ENCODE data around the gene MARK2. TPM values are rescaled to one million over a fixed set of nuclear protein-coding genes. Genes with fewer than 3 reads are reported as not detected.
"Not testable (repeated sequence)": the region's sequence is repeated elsewhere in the genome, so short reads cannot be mapped to it uniquely, and the experiment has no call there.

MARK2 gene
- polyA plus RNA-seq (ENCODE audit: insufficient read length): 38.0 TPM
- long read RNA-seq, donor 1, partial matches to known transcripts: 36 of 38 reads
- long read RNA-seq, donor 1, other reads (novel, unspliced or antisense): 0 of 38 reads
- long read RNA-seq, donor 2, partial matches to known transcripts: 0 of 1 reads
- long read RNA-seq, donor 2, other reads (novel, unspliced or antisense): 0 of 1 reads
- long read RNA-seq, donor 3, partial matches to known transcripts: 7 of 8 reads
- long read RNA-seq, donor 3, other reads (novel, unspliced or antisense): 0 of 8 reads
- long read RNA-seq, donor 4, partial matches to known transcripts: 7 of 7 reads
- long read RNA-seq, donor 4, other reads (novel, unspliced or antisense): 0 of 7 reads
- long read RNA-seq, donor 5, partial matches to known transcripts: 6 of 9 reads
- long read RNA-seq, donor 5, other reads (novel, unspliced or antisense): 0 of 9 reads
- long read RNA-seq, donor 6, partial matches to known transcripts: 10 of 10 reads
- long read RNA-seq, donor 6, other reads (novel, unspliced or antisense): 0 of 10 reads
- long read RNA-seq, donor 7, partial matches to known transcripts: 16 of 16 reads
- long read RNA-seq, donor 7, other reads (novel, unspliced or antisense): 0 of 16 reads
- long read RNA-seq, donor 8, partial matches to known transcripts: 6 of 7 reads
- long read RNA-seq, donor 8, other reads (novel, unspliced or antisense): 0 of 7 reads

DNA sequence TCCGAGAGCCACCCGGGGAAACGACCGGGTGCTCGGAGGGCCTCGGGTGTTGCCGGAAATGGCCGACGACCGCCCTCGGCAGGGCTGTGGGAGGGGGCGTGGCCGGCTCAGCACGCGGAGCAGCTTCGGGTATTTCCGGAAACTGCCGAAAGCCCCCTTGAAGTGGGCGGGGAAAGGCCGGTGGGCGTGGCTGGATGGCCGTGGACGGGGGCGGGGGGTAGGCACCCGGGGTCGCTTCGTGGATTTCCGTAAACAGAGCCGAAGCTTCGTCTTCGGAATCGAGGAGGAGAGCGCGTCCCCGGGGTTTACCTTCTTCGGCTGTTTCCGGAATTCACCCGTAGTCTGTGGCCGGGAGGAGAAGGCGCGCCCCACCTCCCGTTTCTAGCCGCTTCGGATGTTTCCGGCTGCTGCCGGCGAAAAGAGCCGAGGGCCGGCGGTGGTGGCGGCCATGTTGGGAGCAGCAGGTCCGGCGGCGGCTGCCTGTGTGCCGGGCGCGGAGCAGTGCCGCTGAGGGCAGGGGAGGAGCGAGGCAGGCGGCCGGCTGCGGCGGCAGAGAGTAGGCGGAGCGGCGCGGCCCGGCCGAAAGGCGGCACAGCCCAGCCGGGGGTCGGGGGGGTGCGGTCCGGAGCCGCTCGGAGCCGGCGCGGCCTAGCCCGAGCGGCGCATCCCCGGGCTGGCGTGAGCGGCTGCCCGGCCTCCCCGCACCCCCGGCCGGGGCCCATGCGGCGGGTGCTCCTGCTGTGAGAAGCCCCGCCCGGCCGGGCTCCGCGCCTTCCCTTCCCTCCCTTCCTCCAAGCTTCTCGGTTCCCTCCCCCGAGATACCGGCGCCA, at the start of gene MARK2:
TSS of gene MARK2 (plus strand) at position 433 of the 830 bp plus-strand sequence. CDS start at position 830, 397 bp downstream.
- DNase-seq: peak; percentile 98

DNA sequence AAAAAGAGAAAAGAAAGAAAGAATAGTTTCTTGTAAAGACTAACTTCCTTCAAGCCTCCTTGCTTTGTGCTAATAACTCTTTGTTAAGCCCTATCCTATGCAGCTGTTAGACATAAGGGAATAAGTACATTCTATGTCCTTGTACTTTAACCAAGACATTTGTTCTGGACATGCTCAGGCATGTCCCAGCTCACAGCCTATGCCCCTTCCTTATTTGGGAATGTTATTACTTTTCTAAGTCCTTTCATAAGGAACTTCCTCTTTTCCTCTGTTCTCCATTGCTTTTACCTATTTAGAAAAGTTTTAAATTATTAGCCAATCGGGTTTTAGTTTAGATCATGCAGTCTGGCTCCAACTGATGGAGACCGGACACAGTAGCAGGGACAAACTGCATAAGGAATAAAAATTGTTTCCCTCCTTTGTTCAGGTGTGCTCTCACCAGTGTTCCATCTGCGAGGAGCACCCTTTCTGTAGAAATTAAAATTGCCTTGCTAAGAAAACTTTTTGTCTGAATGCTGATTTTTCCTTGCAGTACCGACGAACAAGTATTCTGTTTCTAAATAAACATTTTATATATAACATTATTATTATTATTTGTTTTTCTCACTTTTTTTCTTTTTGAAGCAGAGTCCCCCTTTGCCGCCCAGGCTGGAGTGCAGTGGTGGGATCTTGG, 47.3 kb upstream of the MARK2 start:
- DNase-seq: no peak

GRCh38 chr11:63793161-63793560, 45.7 kb upstream of the MARK2 start:
- DNase-seq: no peak

DNA sequence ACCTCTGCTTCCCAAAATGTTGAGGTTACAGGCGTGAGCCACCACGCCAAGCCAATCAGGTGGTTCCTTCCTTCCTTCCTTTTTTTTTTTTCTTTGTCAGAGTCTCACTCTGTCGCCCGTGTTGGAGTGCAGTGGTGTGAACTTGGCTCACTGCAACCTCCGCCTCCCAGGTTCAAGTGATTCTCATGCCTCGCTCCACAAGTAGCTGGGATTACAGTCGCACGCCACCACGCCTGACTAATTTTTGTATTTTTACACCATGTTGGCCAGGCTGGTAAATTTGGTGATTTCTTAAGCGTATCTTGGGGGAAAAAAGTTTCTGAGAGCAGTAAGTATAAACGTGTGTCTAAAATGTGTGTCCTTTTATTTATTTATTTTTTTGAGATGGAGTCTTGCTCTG, 43.8 kb upstream of the MARK2 start:
- no peak for DNase-seq

GRCh38 chr11:63800921-63801320, 38.0 kb upstream of the MARK2 start:
- no peak for DNase-seq

- no peak for DNase-seq
Observed at GRCh38 chr11:63802637-63803414, 36.1 kb upstream of the MARK2 start.

DNA sequence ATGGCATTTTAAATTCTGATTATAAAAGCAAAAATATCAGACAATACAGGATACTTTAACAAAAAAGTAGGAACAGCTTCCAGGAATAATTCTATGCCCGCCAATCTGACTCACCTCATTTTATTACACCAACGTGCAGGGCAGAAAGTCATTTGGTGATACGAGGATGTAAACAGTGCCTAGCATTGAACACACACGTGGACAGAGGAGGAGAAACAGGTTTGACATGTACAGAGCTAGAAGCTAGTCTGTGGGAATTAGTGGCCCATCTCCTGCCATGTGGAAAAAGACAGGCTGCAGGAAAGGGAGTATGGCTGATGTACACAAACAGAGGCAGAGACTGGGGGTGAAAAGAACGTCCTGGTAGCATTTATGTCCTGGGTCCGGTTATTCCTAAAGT, 34.7 kb upstream of the MARK2 start:
- DNase-seq: no peak

DNA sequence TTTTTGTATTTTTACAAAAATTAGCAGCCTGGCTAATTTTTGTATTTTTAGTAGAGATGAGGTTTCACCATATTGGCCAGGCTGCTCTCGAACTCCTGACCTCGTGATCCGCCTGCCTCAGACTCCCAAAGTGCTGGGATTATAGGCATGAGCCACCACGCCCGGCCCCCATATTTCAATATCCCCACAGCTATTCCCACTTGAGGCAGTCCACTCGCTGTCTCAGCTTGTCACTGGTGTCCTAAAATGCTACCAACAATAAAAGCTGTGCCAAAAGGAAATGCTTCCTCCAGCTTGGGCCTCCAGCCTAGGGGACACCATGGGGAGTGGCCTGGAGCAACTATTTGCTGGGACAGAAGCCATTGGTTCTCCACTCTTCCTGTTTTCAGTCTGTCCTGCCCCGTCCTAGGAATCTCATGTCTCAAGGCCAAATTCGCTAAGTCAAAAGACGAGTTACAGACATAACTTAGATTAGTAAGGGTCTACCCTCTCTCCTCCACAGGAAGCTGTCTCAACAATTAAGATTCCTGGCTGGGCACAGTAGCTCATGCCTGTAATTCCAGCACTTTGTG, 33.0 kb upstream of the MARK2 start:
- no peak for DNase-seq

DNA sequence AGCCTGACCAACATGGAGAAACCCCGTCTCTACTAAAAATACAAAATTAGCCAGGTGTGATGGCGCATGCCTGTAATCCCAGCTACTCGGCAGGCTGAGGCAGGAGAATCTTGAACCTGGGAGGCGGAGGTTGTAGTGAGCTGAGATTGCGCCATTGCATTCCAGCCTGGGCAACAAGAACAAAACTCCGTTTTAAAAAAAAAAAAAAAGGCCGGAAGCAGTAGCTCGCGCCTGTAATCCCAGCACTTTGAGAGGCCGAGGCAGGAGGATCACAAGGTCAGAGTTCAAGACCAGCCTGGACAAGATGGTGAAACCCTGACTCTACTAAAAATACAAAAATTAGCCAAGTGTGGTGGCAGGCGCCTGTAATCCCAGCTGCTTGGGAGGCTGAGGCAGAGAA, 28.5 kb upstream of the MARK2 start:
- not testable (repeated sequence) for DNase-seq

- DNase-seq: no peak
Observed at GRCh38 chr11:63811522-63811921, 27.4 kb upstream of the MARK2 start.

DNA sequence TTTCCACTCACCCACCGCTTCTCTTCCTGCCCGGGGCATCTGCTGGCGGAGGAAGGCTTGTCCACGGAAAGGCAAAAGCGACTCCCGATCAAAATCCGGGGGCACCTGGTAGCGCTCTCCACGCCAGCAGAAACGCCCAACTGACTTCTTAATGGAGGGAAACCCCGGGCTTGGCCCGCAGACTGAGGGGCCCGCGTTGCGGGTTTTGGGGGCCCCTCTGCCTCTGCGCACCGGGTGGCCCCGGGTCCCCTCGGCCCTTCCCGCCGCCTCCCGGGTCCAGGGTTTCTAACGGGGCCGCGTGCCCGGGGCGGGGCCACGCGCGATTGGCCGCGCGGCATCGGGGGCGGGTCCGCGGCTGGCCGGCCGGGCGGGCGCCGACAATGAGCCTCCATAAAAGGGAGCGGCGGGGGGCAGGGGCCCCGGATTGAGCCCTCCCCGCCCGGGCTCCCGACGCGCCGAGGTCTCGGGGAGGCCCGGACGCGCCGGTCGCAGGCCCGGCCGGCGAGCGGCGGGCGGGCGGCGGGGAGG, 25.8 kb upstream of the MARK2 start, which contains the start of gene SPINDOC:
TSS of gene SPINDOC (plus strand) at position 422 of the 528 bp plus-strand sequence. CDS start 231 bp downstream, outside the sequence.
- no peak for DNase-seq

DNA sequence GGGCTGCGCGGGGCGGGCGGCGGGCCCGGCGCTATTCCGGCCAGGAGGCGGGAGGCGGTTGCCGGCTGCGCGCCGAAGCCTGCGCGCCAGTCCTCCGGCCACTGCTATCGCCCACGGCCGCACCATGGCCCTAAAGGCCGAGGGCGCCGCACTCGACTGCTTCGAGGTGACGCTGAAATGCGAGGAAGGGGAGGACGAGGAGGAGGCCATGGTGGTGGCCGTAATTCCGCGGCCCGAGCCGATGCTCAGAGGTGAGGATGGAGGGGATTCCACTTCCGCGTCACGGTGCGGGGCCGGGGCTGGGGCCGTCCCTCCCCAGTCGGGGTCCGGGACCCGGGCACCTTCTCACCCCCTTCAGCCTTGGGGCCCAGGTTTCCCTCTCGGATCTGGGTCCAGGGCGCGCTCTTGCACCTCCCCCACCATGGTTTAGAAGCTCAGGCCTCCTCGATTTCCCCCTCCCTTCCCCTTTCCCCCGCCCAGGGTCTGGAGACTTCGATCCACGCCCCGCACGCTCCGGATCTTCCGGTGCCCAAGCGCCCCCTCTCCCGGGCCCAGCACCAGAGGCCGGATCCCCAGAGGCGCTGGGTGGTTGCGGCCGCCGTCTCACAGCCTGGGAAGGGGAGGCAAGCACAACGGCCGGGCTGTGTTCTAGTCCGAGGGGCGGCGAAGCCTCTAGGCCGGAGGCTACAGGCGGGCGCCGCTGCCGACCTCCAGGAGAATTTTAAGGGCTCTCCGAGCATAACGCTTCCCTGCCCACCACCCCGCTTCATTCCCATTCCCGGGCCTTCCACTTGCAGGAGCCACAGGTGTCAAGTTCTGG, 25.1 kb upstream of the MARK2 start:
- no peak for DNase-seq

DNA sequence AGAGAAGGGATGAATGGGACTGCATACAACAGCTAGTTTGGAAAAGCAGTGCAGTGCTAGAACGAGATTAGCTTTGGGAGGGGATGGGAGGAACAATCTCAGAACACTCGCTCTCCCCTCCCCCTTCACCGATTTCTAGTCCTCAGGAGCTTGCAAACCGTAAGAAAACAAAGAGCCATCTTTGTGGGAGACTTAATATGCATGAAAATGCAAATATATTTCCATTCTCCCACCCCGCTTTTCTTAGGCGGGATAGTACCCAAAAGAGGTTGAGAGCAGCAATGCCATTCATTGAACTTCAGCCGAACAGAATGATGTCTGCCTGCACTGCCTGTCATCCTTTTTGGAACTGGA, 24.6 kb upstream of the MARK2 start:
- no peak for DNase-seq

DNA sequence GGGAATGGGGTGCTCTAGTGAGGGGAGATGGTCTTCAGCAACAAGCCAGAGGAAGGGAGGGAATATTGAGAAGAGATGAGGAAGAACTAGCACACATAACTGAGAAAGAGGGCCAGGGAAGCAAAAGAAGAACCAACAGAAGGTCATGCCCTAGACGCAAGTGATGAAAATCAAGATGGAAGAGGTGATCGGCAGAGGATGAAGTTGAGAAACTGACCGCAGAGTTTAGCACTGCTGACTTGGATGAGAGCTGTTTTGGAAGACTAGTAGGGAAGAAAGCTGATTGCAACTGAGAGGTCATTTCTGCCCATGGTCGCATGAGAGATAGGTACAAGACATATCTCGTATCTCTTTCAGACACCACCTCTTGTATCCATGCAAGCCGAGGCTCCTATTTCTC, 22.7 kb upstream of the MARK2 start:
- DNase-seq: no peak

DNA sequence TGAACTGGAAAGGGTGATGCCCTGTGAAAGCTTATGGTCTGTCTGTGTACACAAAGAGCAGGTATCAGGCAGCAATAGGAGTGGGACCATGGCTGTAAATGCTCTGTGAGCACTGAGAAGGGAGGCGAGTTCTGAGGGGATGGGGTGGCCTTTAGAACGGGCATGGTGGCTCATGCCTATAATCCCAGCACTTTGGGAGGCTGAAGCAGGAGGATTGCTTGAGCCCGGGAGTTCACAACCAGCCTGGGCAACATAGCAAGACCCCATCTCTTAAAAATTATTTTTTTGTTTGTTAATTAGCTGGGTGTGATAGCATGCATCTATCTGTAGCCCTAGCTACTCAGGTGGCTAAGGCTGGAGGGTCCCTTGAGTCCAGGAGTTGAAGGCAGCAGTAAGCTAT, 22.2 kb upstream of the MARK2 start:
- DNase-seq: no peak

DNA sequence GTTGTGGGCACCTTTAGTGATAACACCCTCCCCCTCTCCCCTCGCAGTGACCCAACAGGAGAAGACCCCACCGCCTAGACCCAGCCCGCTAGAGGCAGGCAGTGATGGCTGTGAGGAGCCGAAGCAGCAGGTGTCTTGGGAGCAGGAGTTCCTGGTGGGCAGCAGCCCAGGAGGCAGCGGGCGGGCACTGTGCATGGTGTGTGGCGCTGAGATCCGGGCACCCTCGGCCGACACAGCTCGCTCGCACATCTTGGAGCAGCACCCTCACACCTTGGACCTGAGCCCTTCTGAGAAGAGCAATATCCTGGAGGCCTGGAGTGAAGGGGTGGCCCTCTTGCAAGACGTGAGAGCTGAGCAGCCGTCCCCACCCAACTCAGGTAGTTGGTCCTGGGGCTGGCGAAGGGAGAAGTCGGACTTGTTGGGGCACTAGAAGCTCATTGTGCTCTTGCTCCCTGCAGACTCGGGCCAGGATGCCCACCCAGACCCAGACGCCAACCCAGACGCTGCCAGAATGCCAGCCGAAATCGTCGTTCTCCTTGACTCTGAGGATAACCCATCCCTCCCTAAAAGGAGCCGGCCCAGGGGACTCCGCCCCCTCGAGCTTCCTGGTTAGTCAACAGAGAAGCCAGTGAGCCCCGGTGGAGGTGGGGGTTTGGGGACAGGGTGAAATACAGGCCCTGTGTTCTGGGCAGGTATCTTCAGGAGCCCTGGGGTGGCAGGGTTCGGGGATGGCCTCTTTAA, 21.0 kb upstream of the MARK2 start:
- no peak for DNase-seq

GRCh38 chr11:63818609-63819008, 20.3 kb upstream of the MARK2 start:
- no peak for DNase-seq

DNA sequence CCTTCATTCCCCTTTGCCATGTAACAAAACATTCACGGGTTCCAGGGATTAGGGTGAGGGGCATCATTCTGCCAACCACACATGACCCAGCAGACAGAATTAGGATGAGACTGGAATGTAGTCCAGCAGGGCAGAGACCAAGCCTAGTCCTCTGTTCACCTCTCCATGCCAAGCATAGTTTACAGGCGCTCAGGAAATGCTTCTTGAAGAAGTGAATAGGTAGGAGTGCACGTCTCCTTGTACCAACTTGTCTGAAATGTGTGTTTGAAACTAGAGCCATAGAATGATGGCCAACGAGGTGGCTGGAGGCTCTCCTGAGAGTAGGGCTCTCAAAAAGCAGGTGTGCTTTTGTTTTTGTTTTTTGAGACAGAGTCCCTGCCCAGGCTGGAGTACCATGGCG, 17.5 kb upstream of the MARK2 start:
- no peak for DNase-seq
